CD4-positive, alpha-beta T cell (primary cell): ENCODE results near the gene RBBP6. TPM values are rescaled to one million over a fixed set of nuclear protein-coding genes. Genes with fewer than 3 reads are reported as not detected.

Source experiments
- ATAC-seq: fragments of 200-7000 bp; cut with Tn5 transposase; one replicate; pipeline ENCODE4 v1.10.0; 2022; ENCODE audit warnings: mild to moderate bottlenecking; ENCODE audit not compliant: poor library complexity
- CTCF ChIA-PET: fragments of 350-600 bp; sonication (Branson Sonifier 250); formaldehyde crosslinking; loops from one replicate; lab custom pipeline; 2021; ENCODE audit warnings: antibody characterized with exemption, inconsistent platforms; lab: Charles Lee
- POLR2A ChIA-PET: fragments of 350-600 bp; sonication (Branson Sonifier 250); formaldehyde crosslinking; loops from one replicate; lab custom pipeline; 2021; ENCODE audit warnings: antibody characterized with exemption, inconsistent platforms; lab: Charles Lee
- DNase-seq, 14 experiments: peaks; one replicate each; pipeline ENCODE4 v3.0.0-alpha.2; 2013 to 2020; ENCODE audit warnings: mixed read lengths in 2 of 14
- H3K27ac ChIP-seq, 2 donors: one replicate each; pipeline versions ENCODE4 v1.5.1 to v1.7.0; 2013; ENCODE audit warnings: low read length in 2 of 2, low read depth in 1 of 2, mild to moderate bottlenecking in 1 of 2
- H3K27me3 ChIP-seq, 2 experiments: 1 replicate in 1 of 2; 2 replicates in 1 of 2; pipeline versions ENCODE4 v1.6.1 to v1.7.0; 2013; ENCODE audit warnings: low read length in 2 of 2, control low read depth in 1 of 2, mild to moderate bottlenecking in 1 of 2, moderate library complexity in 1 of 2; ENCODE audit not compliant: insufficient read depth in 2 of 2, control insufficient read depth in 1 of 2
- H3K36me3 ChIP-seq: one replicate; pipeline ENCODE4 v1.6.1; 2013; ENCODE audit warnings: low read length, control low read depth; ENCODE audit not compliant: insufficient read depth
- H3K4me1 ChIP-seq: one replicate; pipeline ENCODE4 v1.6.1; 2013; ENCODE audit warnings: low read length, control low read depth; ENCODE audit not compliant: insufficient read depth
- H3K4me3 ChIP-seq: one replicate; pipeline ENCODE4 v1.5.1; 2013; ENCODE audit warnings: mild to moderate bottlenecking, low read length, moderate library complexity
- H3K9me3 ChIP-seq, 2 experiments: 1 replicate in 1 of 2; 2 replicates in 1 of 2; pipeline versions ENCODE4 v1.6.1 to v1.7.0; 2013; ENCODE audit warnings: low read length in 2 of 2, mild to moderate bottlenecking in 2 of 2, control low read depth in 1 of 2, moderate library complexity in 1 of 2; ENCODE audit not compliant: control insufficient read depth in 1 of 2, insufficient read depth in 1 of 2
- H3K27ac Mint-ChIP-seq: one replicate; pipeline ENCODE4 v1.8.0; 2020; ENCODE audit warnings: mixed read lengths
- H3K27me3 Mint-ChIP-seq: one replicate; pipeline ENCODE4 v1.8.0; 2021; ENCODE audit warnings: mixed read lengths
- H3K36me3 Mint-ChIP-seq: one replicate; pipeline ENCODE4 v1.8.0; 2021; ENCODE audit warnings: low read depth, mixed read lengths
- H3K4me1 Mint-ChIP-seq: one replicate; pipeline ENCODE4 v1.8.0; 2021; ENCODE audit warnings: low read depth, mixed read lengths
- H3K4me3 Mint-ChIP-seq: one replicate; pipeline ENCODE4 v1.8.0; 2020; ENCODE audit warnings: mild to moderate bottlenecking, mixed read lengths
- H3K9me3 Mint-ChIP-seq: one replicate; pipeline ENCODE4 v1.8.0; 2020; ENCODE audit warnings: mixed read lengths
- CTCF ChIP-seq: fragments of 200-600 bp; IDR thresholded peaks from one replicate; pipeline ENCODE4 v1.8.0; 2022; ENCODE audit warnings: antibody characterized with exemption, mild to moderate bottlenecking
- intact Hi-C, 2 experiments: fragments of 100-400 bp; cut with DNase I in 1 of 2; cut with micrococcal nuclease in 1 of 2; formaldehyde crosslinking; loops; one replicate each; pipeline versions ENCODE4 v1.15.1 to v1.9.0; 2023 to 2025; cut with DNase I, micrococcal nuclease
- total RNA-seq, 174 experiments: library from RNA in 2 of 174; stranded (reverse) in 2 of 174; gene quantifications; one replicate each; pipeline ENCODE4 v1.2.3 and lab custom pipeline; 2021 to 2026

Gene RBBP6
- total RNA-seq, 2 experiments from 2014 or later, result 178 TPM

- DNase-seq, result no peak
- H3K4me3 Mint-ChIP-seq, result no peak overlapping the region
- POLR2A ChIA-PET, result interaction anchor here (0.7 kb wide), 1 partner anchor 9 kb away, joined by 3 read pairs; no protein-coding TSS in a partner anchor
Observed at GRCh38 chr16:24525970-24526559, 13.3 kb upstream of the RBBP6 start.

GRCh38 chr16:24526701-24527495 is 12.5 kb upstream of the RBBP6 start:
- CTCF ChIA-PET, result interaction anchor here (2.3 kb wide), 1 partner anchor 10 kb away, joined by 8 read pairs; no protein-coding TSS in a partner anchor
- H3K9me3 ChIP-seq, result no peaks in the 10 kb centered on the region
- H3K4me3 ChIP-seq, result no peak overlapping the region
- H3K9me3 Mint-ChIP-seq, result no peaks in the 10 kb centered on the region
- no peaks in the 10 kb centered on the region for H3K4me1 ChIP-seq
- intact Hi-C loops, result no loop called here
- DNase-seq (no peak), ATAC-seq (no peak)
- H3K36me3 ChIP-seq, result no peaks in the 10 kb centered on the region
- H3K27me3 ChIP-seq, result peaks cover 0 to 4% of the 10 kb centered on the region in 2 experiments
- no peaks in the 10 kb centered on the region for H3K36me3 Mint-ChIP-seq
- H3K27ac Mint-ChIP-seq, result no peak overlapping the region
- POLR2A ChIA-PET, result interaction anchor here (0.7 kb wide), 1 partner anchor 10 kb away, joined by 3 read pairs; no protein-coding TSS in a partner anchor
- no peak overlapping the region for H3K4me3 Mint-ChIP-seq
- no peaks in the 10 kb centered on the region for H3K27me3 Mint-ChIP-seq
- no peak for TF ChIP-seq CTCF
- H3K4me1 Mint-ChIP-seq, result no peaks in the 10 kb centered on the region
- H3K27ac ChIP-seq, result no peak overlapping the region

More at GRCh38 chr16:24525970-24526559, 13.3 kb upstream of the RBBP6 start:
- Histone ChIP-seq H3K4me3 (no peak overlapping the region), H3K36me3 (no peaks in the 10 kb centered on the region), H3K27me3 (peaks cover 0 to 4% of the 10 kb centered on the region in 2 experiments), H3K27ac (no peak overlapping the region), H3K9me3 (no peaks in the 10 kb centered on the region), H3K4me1 (no peaks in the 10 kb centered on the region)
- no peaks in the 10 kb centered on the region for H3K9me3 Mint-ChIP-seq
- no peaks in the 10 kb centered on the region for H3K36me3 Mint-ChIP-seq
- H3K27me3 Mint-ChIP-seq, result no peaks in the 10 kb centered on the region
- intact Hi-C loops, result no loop called here
- H3K4me1 Mint-ChIP-seq, result no peaks in the 10 kb centered on the region
- TF ChIP-seq CTCF, result no peak
- CTCF ChIA-PET, result interaction anchor here (1.7 to 2.3 kb wide), 2 partner anchors 9 kb away, joined by 4 to 8 read pairs; no protein-coding TSS in a partner anchor
- no peak for ATAC-seq
- no peak overlapping the region for H3K27ac Mint-ChIP-seq

GRCh38 chr16:24531166-24531565 is 8.2 kb upstream of the RBBP6 start:
- CTCF ChIA-PET, result no interaction called here
- no peaks in the 10 kb centered on the region for H3K9me3 ChIP-seq
- H3K36me3 ChIP-seq, result no peaks in the 10 kb centered on the region
- Mint-ChIP-seq H3K27me3 (no peaks in the 10 kb centered on the region), H3K36me3 (no peaks in the 10 kb centered on the region), H3K27ac (no peak overlapping the region), H3K4me1 (no peaks in the 10 kb centered on the region), H3K4me3 (no peak overlapping the region), H3K9me3 (no peaks in the 10 kb centered on the region)
- peaks cover 0 to 4% of the 10 kb centered on the region in 2 experiments for H3K27me3 ChIP-seq
- POLR2A ChIA-PET, result no interaction called here
- H3K4me3 ChIP-seq, result no peak overlapping the region
- DNase-seq (no peak), ATAC-seq (no peak)
- intact Hi-C loops, result loop anchor here in 1 of 2 experiments (10.0 kb wide), 2 partner anchors 484 to 696 kb away; partner anchors contain the start of genes ARHGAP17 and PRKCB
- H3K27ac ChIP-seq, result no peak overlapping the region
- H3K4me1 ChIP-seq, result no peaks in the 10 kb centered on the region
- TF ChIP-seq CTCF, result no peak
